Airway epithelial cell (primary cell): ENCODE measurements around the gene NEURL3. TPM values are rescaled to one million over a fixed set of nuclear protein-coding genes. Genes with fewer than 3 reads are reported as not detected.

Experiments used
- total RNA-seq: library from RNA; depleted of rRNA; stranded (reverse); fragments of >200 nt; gene quantifications from 2 replicates; pipeline ENCODE4 v1.2.3, GENCODE V29; 2015

Gene NEURL3, protein sequence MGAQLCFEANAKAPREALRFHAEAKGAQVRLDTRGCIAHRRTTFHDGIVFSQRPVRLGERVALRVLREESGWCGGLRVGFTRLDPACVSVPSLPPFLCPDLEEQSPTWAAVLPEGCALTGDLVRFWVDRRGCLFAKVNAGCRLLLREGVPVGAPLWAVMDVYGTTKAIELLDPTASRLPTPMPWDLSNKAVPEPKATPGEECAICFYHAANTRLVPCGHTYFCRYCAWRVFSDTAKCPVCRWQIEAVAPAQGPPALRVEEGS
- total RNA-seq, result not detected in 2 replicates

DNA sequence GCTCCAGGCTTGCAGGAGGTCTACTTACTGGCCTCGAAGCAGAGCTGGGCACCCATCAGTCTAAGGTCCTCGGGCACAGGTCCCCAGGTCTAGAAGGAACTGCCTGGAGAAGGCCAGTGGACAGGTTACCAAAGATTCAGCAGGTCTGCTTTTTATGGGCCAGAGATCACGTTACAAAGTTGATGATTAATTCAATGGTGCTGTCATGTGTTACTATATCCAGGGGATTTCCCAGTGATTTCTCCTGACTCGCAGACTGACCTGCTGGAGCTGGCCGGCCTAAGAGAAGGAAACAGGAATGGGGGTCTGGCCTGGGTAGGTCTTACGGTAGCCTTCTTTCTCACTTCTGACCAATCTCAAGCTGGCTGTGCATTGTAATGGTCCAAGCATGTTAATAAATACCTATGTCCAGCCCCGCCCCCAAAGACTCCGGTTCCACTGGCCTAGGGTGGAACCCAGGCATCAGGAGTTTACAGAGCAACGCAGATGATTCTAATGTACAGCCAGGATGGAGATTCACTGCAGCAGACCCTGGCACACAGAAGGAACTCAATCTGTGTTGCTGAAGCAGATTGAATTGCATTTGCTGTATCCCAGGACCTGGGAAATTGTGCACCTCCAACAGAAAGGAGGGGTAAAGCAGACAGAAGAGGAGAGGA lies at the start of gene NEURL3:
Gene NEURL3 (minus strand): TSS at position 127 of the 659 bp plus-strand sequence. CDS start 71 bp downstream, at position 56.

DNA sequence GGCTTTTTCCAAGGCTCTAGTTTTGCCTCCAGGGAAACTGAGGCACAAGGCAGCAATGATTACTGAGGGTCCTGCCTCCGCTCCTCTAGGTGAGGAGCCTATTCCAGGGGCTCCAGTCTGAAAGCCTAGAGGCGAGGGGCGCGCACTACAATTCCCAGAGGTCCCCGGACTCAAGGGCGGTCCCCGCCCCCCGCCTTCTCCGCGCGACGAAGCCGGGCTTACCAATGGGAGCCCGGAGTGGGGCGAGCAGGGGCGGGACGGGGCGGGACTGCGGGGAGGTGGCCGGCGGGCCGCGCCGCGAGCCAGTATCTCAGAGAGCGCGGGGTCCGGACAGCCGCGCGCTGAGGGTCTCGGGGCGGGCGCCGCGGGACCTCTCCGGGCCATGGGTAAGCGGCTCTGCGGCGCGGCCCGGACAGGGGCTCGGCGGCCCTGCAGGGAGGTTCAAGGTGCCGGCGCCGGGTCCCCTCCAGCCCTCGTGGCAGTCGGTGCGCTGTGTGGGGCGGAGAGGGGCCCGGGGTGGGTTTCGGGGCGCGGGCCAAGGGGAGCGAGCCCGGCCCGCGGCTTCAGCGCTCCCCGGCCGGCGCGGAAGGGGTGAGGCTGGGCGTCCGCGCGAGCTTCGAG lies 31.4 kb upstream of the NEURL3 start, which contains the start of gene ARID5A:
Gene ARID5A (plus strand): TSS at position 308 of the 621 bp plus-strand sequence. CDS start 75 bp downstream, at position 383.

Other genes with a start within 250 kb of the NEURL3 start
- 20.9 and 26.5 TPM in 2 replicates for gene TMEM127, start 239.4 kb downstream of the NEURL3 start, total RNA-seq
- gene CIAO1, start 239.1 kb downstream of the NEURL3 start, total RNA-seq, result 73.9 and 119 TPM in 2 replicates
- gene SNRNP200, start 199.8 kb downstream of the NEURL3 start, total RNA-seq, result 56.3 and 80.8 TPM in 2 replicates
- 0.28 and 0.99 TPM in 2 replicates for gene ITPRIPL1, start 180.0 kb downstream of the NEURL3 start, total RNA-seq
- gene NCAPH, start 169.6 kb downstream of the NEURL3 start, total RNA-seq, result 21.4 and 25.8 TPM in 2 replicates
- 5.4 and 5.9 TPM in 2 replicates for gene ARID5A, start 31.4 kb upstream of the NEURL3 start, total RNA-seq
- gene KANSL3, start 133.0 kb upstream of the NEURL3 start, total RNA-seq, result 14.3 and 18.1 TPM in 2 replicates
- gene FER1L5, start 137.4 kb upstream of the NEURL3 start, total RNA-seq, result 0.21 TPM in 1 of 2 replicates, not detected in the other
- 12.8 and 13.1 TPM in 2 replicates for gene LMAN2L, start 234.7 kb upstream of the NEURL3 start, total RNA-seq